HepG2 (cell line): ENCODE measurements around the gene MOCS1. TPM values are rescaled to one million over a fixed set of nuclear protein-coding genes. Genes with fewer than 3 reads are reported as not detected.

Experiments used
- BRCA1 ChIP-seq: sonication (generic); formaldehyde crosslinking; IDR thresholded peaks from 2 replicates; pipeline ENCODE4 v1.4.0; 2020; ENCODE audit warnings: missing genetic modification reagents
- CBX5 ChIP-seq: sonication (generic); formaldehyde crosslinking; IDR thresholded peaks from 2 replicates; pipeline ENCODE4 v1.4.0; 2020; ENCODE audit warnings: missing genetic modification reagents, borderline replicate concordance
- CREBL2 ChIP-seq: sonication (generic); formaldehyde crosslinking; IDR thresholded peaks from 2 replicates; pipeline ENCODE4 v1.8.1; 2023; ENCODE audit warnings: missing genetic modification reagents, mild to moderate bottlenecking, borderline replicate concordance
- ELF3 ChIP-seq: IDR thresholded peaks from 2 replicates; pipeline ENCODE4 v1.6.1; 2016; ENCODE audit warnings: missing genetic modification reagents, missing compliant biosample characterization
- FOXO1 ChIP-seq: sonication (generic); formaldehyde crosslinking; IDR thresholded peaks from 2 replicates; pipeline ENCODE4 v1.4.0; 2020; ENCODE audit warnings: missing genetic modification reagents
- GMEB2 ChIP-seq: IDR thresholded peaks from 2 replicates; pipeline ENCODE4 v1.6.1; 2016; ENCODE audit warnings: missing biosample characterization, missing genetic modification reagents, low read depth
- HNF1A ChIP-seq, 2 experiments: sonication (generic) in 1 of 2; formaldehyde crosslinking in 1 of 2; IDR thresholded peaks; 2 replicates each; pipeline versions ENCODE4 v1.4.0 to v1.6.1; 2016 to 2020; ENCODE audit warnings: borderline replicate concordance in 1 of 2, low read depth in 1 of 2, mild to moderate bottlenecking in 1 of 2, missing genetic modification reagents in 1 of 2
- KDM2A ChIP-seq: sonication (generic); formaldehyde crosslinking; IDR thresholded peaks from 2 replicates; pipeline ENCODE4 v1.4.0; 2020; ENCODE audit warnings: low read depth, missing genetic modification reagents, borderline replicate concordance
- RELA ChIP-seq: sonication (generic); formaldehyde crosslinking; IDR thresholded peaks from 2 replicates; pipeline ENCODE4 v1.4.0; 2020; ENCODE audit warnings: missing genetic modification reagents
- REXO4 ChIP-seq: sonication (generic); formaldehyde crosslinking; IDR thresholded peaks from 2 replicates; pipeline ENCODE4 v1.8.0; 2022; ENCODE audit warnings: missing genetic modification reagents, mild to moderate bottlenecking, borderline replicate concordance
- SMAD1 ChIP-seq: sonication (generic); formaldehyde crosslinking; IDR thresholded peaks from 2 replicates; pipeline ENCODE4 v1.4.0; 2020; ENCODE audit warnings: missing genetic modification reagents, low read depth, mild to moderate bottlenecking, borderline replicate concordance
- SMARCE1 ChIP-seq: fragments of 450-650 bp; IDR thresholded peaks from 2 replicates; pipeline ENCODE4 v1.6.1; 2017; ENCODE audit warnings: borderline replicate concordance
- TRAFD1 ChIP-seq: sonication (generic); formaldehyde crosslinking; IDR thresholded peaks from 2 replicates; pipeline ENCODE4 v1.5.1; 2020; ENCODE audit warnings: missing genetic modification reagents, mild to moderate bottlenecking, borderline replicate concordance
- ZBTB3 ChIP-seq: sonication (generic); formaldehyde crosslinking; IDR thresholded peaks from 2 replicates; pipeline ENCODE4 v1.4.0; 2020; ENCODE audit warnings: low read depth, mild to moderate bottlenecking, moderate library complexity, missing genetic modification reagents, borderline replicate concordance
- ZMYM2 ChIP-seq: sonication (generic); formaldehyde crosslinking; IDR thresholded peaks from 2 replicates; pipeline ENCODE4 v1.8.0; 2022; ENCODE audit warnings: mild to moderate bottlenecking, missing genetic modification reagents
- ZMYM4 ChIP-seq: sonication (generic); formaldehyde crosslinking; IDR thresholded peaks from 2 replicates; pipeline ENCODE4 v1.8.1; 2023; ENCODE audit warnings: mild to moderate bottlenecking, missing genetic modification reagents
- ZNF280B ChIP-seq: sonication (generic); formaldehyde crosslinking; IDR thresholded peaks from 2 replicates; pipeline ENCODE4 v1.5.0; 2020; ENCODE audit warnings: missing genetic modification reagents, mild to moderate bottlenecking, borderline replicate concordance
- ZNF766 ChIP-seq: sonication (generic); formaldehyde crosslinking; IDR thresholded peaks from 2 replicates; pipeline ENCODE4 v1.5.0; 2020; ENCODE audit warnings: missing genetic modification reagents, borderline replicate concordance
- ZNF841 ChIP-seq: sonication (generic); formaldehyde crosslinking; IDR thresholded peaks from 2 replicates; pipeline ENCODE4 v1.8.1; 2023; ENCODE audit warnings: missing genetic modification reagents, borderline replicate concordance
- polyA plus RNA-seq, 8 experiments: library from polyadenylated mRNA; depleted of rRNA in 3 of 8; stranded (reverse) in 7 of 8; unstranded in 1 of 8; fragments of >200 nt; fragmentation: Illumina TruSeq in 4 of 8; extraction: Trizol in 4 of 8; gene quantifications; 2 replicates each; pipeline versions ENCODE4 v1.2.1 to v1.2.3, GENCODE V29; 2011 to 2016; ENCODE audit warnings: low read depth in 4 of 8, missing spikeins in 1 of 8, mixed read lengths in 1 of 8; ENCODE audit not compliant: insufficient read depth in 1 of 8
- total RNA-seq, 5 experiments: library from RNA; depleted of rRNA; stranded (reverse); fragments of >200 nt; fragmentation: Illumina TruSeq; extraction: Trizol; gene quantifications; 2 replicates each; pipeline ENCODE4 v1.2.3, GENCODE V29; 2016; ENCODE audit warnings: low read depth in 1 of 5

MOCS1 gene
- total and polyA plus RNA-seq, 2 of the 13 experiments (the other 11 are each of a cell fraction or from before 2014, with no cell fraction given) = 5.3 to 11.7 TPM

GRCh38 chr6:39934131-39934757, at the start of gene MOCS1 (continued):
- TF ChIP-seq HNF1A (IDR thresholded peaks at IDR 0.05; ENCODE audit: low read depth) (no peak), HNF1A (CRISPR knock-in tag; IDR thresholded peaks at IDR 0.05; ENCODE audit: borderline replicate concordance) (no peak), ZNF280B (CRISPR knock-in tag) (0 out of 2 replicates have a peak, but pooled peaks have one; percentile 72), CREBL2 (no peak), BRCA1 (no peak), CBX5 (CRISPR knock-in tag) (peak; percentile 67; the same call in 1 of the 2 replicates), ZNF766 (CRISPR knock-in tag) (0 out of 2 replicates have a peak, but pooled peaks have one; percentile 33), RELA (CRISPR knock-in tag) (0 out of 2 replicates have a peak, but pooled peaks have one; percentile 71), TRAFD1 (no peak), REXO4 (CRISPR knock-in tag) (peak; percentile 42; the same call in 1 of the 2 replicates), GMEB2 (CRISPR knock-in tag) (peak; percentile 78), ZNF841 (CRISPR knock-in tag) (no peak), ZMYM4 (CRISPR knock-in tag) (peak; percentile 64; the same call in 1 of the 2 replicates), ELF3 (peak; percentile 41; the same call in 1 of the 2 replicates), FOXO1 (CRISPR knock-in tag) (peak; percentile 48; the same call in 1 of the 2 replicates), SMAD1 (CRISPR knock-in tag) (no peak), SMARCE1 (no peak), ZBTB3 (CRISPR knock-in tag) (no peak), ZMYM2 (CRISPR knock-in tag) (no peak), KDM2A (peak; percentile 89; the same call in 1 of the 2 replicates)
